WERI-Rb-1 (cell line): ENCODE results near the gene ICAM5.
A peak's percentile ranks its signal among the peaks of the same experiment; 100 is the strongest.
"Not testable (repeated sequence)": the region's sequence is repeated elsewhere in the genome, so short reads cannot be mapped to it uniquely, and the experiment has no call there.

Source experiments
- DNase-seq: peaks from one replicate; pipeline ENCODE4 v3.0.0-alpha.2; 2020
- H3K27ac ChIP-seq: fragments of 250-450 bp; sonication (Bioruptor Pico); 2 replicates; pipeline ENCODE4 v1.5.1; 2020; ENCODE audit warnings: mild to moderate bottlenecking, moderate library complexity
- H3K27me3 ChIP-seq: fragments of 250-450 bp; sonication (Bioruptor Pico); 2 replicates; pipeline ENCODE4 v1.5.1; 2021; ENCODE audit warnings: mild to moderate bottlenecking, low read depth, moderate library complexity; ENCODE audit not compliant: insufficient read depth, severe bottlenecking
- H3K36me3 ChIP-seq: fragments of 250-450 bp; sonication (Bioruptor Pico); 2 replicates; pipeline ENCODE4 v1.5.1; 2020; ENCODE audit warnings: mild to moderate bottlenecking, moderate library complexity
- H3K4me3 ChIP-seq: 2 replicates; pipeline ENCODE4 v1.5.1; 2011; ENCODE audit warnings: low read depth, mild to moderate bottlenecking, control low read depth, low read length
- H3K9me3 ChIP-seq: fragments of 250-450 bp; sonication (Bioruptor Pico); 2 replicates; pipeline ENCODE4 v1.5.1; 2021; ENCODE audit warnings: mild to moderate bottlenecking, moderate library complexity; ENCODE audit not compliant: severe bottlenecking
- TF ChIP-seq, protein P1 (sequence below): IDR thresholded peaks from 2 replicates; pipeline ENCODE4 v1.5.1; 2011; ENCODE audit warnings: low read depth, mild to moderate bottlenecking, control low read depth, inconsistent platforms, low read length

Gene ICAM5

DNA sequence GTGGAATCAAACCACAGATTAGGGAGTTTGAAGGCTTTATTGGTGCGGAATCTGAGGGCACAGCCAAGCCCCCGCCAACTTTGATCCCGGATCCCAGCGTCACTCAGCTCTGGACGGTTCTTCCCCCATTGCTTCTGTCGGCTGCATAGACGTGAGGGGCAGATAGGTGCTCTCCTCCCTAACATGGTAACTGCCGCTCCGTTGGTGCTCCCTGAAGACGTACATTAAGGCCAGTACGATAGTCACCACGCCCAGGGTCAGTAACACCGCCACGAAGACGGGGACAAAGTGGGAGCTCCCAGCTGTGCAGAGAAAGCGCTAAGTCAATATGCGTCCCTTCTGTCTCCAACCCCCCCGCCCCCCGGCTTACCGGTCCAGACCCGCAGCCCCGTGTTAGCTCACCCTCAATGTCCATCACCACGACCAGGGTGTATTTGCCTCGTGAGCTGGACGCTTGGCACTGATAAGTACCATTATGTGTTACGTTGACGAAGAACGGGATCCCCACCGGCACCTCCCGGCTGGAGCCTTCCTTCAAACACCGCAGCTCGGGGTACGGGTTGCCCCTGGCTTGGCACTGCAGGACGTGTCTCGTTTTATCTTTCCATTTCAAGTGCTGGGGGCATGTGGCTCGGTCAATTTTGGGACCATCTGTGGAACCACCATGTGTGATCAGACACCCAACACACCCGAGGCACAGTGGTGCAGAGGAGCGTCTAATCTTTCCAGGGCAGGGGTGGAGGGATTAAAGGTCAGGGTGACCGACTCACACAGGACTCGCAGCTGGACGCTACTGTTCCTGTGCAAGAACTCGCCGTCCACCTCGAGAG, 44.2 kb downstream of the ICAM5 start:
- no peak for DNase-seq
- peaks cover 44% of the 10 kb centered on the region for H3K36me3 ChIP-seq
- H3K27ac ChIP-seq, result peak overlapping the region; percentile 99
- no peaks in the 10 kb centered on the region for H3K27me3 ChIP-seq
- TF ChIP-seq, protein P1, sequence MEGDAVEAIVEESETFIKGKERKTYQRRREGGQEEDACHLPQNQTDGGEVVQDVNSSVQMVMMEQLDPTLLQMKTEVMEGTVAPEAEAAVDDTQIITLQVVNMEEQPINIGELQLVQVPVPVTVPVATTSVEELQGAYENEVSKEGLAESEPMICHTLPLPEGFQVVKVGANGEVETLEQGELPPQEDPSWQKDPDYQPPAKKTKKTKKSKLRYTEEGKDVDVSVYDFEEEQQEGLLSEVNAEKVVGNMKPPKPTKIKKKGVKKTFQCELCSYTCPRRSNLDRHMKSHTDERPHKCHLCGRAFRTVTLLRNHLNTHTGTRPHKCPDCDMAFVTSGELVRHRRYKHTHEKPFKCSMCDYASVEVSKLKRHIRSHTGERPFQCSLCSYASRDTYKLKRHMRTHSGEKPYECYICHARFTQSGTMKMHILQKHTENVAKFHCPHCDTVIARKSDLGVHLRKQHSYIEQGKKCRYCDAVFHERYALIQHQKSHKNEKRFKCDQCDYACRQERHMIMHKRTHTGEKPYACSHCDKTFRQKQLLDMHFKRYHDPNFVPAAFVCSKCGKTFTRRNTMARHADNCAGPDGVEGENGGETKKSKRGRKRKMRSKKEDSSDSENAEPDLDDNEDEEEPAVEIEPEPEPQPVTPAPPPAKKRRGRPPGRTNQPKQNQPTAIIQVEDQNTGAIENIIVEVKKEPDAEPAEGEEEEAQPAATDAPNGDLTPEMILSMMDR, result no peak
- H3K4me3 ChIP-seq, result peak overlapping the region; percentile 74
- no peaks in the 10 kb centered on the region for H3K9me3 ChIP-seq

DNA sequence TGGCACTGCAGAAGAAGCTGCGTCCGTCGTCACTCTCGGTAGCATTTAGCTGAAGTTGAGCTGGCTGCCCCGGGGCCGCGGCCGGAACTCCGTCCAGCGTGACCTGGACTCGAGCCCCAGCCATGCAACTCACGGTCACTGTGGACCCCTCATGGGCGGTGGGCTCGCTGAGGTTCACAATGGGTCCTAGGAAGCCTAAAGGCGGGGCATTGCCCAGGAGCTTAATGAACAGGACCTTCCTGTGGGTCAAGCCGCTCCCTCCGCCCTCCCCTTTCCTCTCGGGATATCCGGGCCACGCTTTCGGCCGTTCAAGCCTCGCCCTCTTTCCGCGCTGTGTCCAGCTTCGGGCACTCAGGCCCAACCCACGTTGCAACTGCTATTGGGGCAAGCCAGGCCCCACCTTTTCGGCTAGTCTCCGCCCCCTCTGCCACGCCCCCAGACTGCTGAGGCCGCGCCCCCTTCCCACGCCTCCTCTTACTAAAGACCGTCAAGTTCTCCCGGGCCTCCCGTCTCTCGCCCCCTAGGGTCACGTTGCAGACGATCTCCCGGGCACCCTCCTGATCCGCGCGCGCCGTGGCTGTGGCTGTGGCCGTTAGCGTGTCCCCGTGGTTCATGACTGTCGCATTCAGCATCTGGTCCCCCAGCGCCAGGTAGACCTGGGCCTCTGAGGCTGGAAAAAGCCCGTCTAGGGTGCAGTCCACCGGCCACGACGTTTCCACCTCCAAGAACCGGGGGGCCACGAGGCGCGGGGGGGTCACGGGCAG, 45.0 kb downstream of the ICAM5 start:
- peak; percentile 62 for DNase-seq
- no peaks in the 10 kb centered on the region for H3K27me3 ChIP-seq
- peaks cover 36% of the 10 kb centered on the region for H3K36me3 ChIP-seq
- no peaks in the 10 kb centered on the region for H3K9me3 ChIP-seq
- H3K4me3 ChIP-seq, result no peak overlapping the region
- H3K27ac ChIP-seq, result peak overlapping the region; percentile 99; the same call in 1 of the 2 replicates
- TF ChIP-seq, protein P1, result no peak

DNA sequence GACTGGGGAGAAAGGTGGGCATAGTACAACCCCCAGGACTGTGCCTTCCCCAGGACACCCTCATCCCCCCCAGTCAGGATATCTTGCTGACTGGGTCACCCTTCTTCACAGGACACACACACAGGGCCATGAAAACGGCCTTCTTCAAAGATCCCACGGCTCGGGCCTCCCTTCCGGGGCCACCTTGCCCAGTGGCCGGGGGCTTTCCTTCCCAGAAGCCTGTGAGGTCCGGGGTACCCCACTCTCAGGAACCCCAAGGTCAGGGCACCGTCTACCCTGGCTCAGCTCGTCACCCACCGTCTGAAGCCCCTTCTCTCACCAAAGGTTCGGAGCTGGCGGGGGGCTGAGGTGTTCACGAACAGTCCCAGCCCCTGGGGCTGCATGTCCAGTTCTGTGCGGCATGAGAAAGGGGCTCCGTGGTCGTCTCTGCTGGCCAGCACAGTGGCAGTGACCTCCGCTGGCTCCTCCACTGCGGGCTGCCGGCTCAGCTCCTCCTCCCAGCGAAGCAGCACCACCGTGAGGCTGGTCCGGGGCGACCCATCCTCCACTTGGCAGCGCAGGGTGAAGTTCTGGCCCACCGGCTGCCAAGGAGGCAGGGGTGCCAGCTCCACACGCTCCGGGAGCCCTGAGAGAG, 45.7 kb downstream of the ICAM5 start:
- peaks cover 29% of the 10 kb centered on the region for H3K36me3 ChIP-seq
- TF ChIP-seq, protein P1, result no peak
- no peaks in the 10 kb centered on the region for H3K27me3 ChIP-seq
- peak overlapping the region; percentile 24; the same call in 1 of the 2 replicates for H3K27ac ChIP-seq
- no peak overlapping the region for H3K4me3 ChIP-seq
- DNase-seq, result no peak
- no peaks in the 10 kb centered on the region for H3K9me3 ChIP-seq

DNA sequence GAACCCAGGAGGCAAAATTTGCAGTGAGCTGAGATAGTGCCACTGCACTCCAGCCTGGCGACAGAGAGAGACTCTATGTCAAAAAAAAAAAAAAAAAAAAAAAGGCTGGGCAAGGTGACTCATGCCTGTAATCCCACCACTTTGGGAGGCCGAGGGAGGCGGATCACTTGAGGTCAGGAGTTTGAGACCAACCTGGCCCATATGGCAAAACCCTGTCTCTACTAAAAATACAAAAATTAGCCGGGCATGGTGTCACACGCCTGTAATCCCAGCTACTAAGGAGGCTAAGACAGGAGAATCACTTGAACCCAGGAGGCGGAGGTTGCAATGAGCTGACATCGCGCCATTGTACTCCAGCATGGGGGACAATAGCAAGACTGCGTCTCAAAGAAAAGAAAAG, 47.0 kb downstream of the ICAM5 start:
- H3K9me3 ChIP-seq, H3K27me3 ChIP-seq, H3K4me3 ChIP-seq: not testable (repeated sequence)
- DNase-seq, result peak; percentile 74
- peaks cover 20% of the 10 kb centered on the region for H3K36me3 ChIP-seq
- peak overlapping the region; percentile 65; the same call in 1 of the 2 replicates for H3K27ac ChIP-seq

DNA sequence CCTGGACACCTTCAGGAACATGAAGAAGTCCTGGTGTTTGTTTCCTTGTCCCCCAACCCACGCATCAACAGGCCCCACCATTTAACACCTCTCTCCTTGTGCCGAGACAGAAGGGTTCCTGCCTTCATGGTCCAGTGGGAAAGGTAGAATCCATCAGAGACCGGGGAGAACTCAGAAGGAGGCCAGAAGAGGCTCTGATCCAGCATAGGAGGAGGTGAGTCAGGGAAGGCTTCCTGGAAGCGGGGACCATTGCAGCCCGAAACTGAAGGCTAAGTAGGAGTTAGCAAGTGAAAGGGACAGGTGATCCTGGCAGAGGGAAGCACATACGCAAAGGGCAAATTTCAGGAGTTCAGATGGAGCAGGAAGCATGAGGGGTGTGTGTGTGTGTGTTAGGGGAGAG, 49.2 kb downstream of the ICAM5 start:
- H3K4me3 ChIP-seq, result no peak overlapping the region
- H3K9me3 ChIP-seq, result no peaks in the 10 kb centered on the region
- H3K27me3 ChIP-seq, result no peaks in the 10 kb centered on the region
- H3K27ac ChIP-seq, result no peak overlapping the region
- no peak for DNase-seq
- TF ChIP-seq, protein P1, result no peak
- H3K36me3 ChIP-seq, result peaks cover 7% of the 10 kb centered on the region
